Lung (tissue), 12 donors: ENCODE measurements around the gene HMGB1. TPM values are rescaled to one million over a fixed set of nuclear protein-coding genes. Genes with fewer than 3 reads are reported as not detected.
"Not testable (repeated sequence)": the region's sequence is repeated elsewhere in the genome, so short reads cannot be mapped to it uniquely, and the experiment has no call there.

Source experiments
- ATAC-seq: fragments of 200-7000 bp; cut with Tn5 transposase; one replicate; pipeline ENCODE4 v1.9.1; 2020; ENCODE audit warnings: moderate number of reproducible peaks; ENCODE audit not compliant: insufficient read depth, low FRiP score
- DNase-seq, 3 donors: peaks; one replicate each; pipeline ENCODE4 v3.0.0-alpha.2; 2013 to 2017
- H3K27ac ChIP-seq, 2 donors: one replicate each; pipeline ENCODE4 v1.5.1; 2013; ENCODE audit warnings: mild to moderate bottlenecking in 2 of 2, moderate library complexity in 2 of 2, control low read depth in 1 of 2, inconsistent platforms in 1 of 2, low read depth in 1 of 2, low read length in 1 of 2
- H3K27me3 ChIP-seq, 3 donors: one replicate each; pipeline ENCODE4 v1.5.1; 2013; ENCODE audit warnings: low read length in 2 of 3; ENCODE audit not compliant: control insufficient read depth in 3 of 3, insufficient read depth in 3 of 3
- H3K36me3 ChIP-seq, 4 donors: one replicate each; pipeline ENCODE4 v1.5.1; 2013; ENCODE audit warnings: low read length in 4 of 4, mild to moderate bottlenecking in 1 of 4, moderate library complexity in 1 of 4; ENCODE audit not compliant: control insufficient read depth in 4 of 4, insufficient read depth in 4 of 4
- H3K4me1 ChIP-seq, 5 donors: one replicate each; pipeline ENCODE4 v1.5.1; 2013; ENCODE audit warnings: low read length in 5 of 5, mild to moderate bottlenecking in 2 of 5, moderate library complexity in 1 of 5; ENCODE audit not compliant: control insufficient read depth in 5 of 5, insufficient read depth in 5 of 5
- H3K4me3 ChIP-seq: one replicate; pipeline ENCODE4 v1.5.1; 2013; ENCODE audit warnings: mild to moderate bottlenecking, control low read depth, moderate library complexity
- H3K9ac ChIP-seq, 2 donors: one replicate each; pipeline ENCODE4 v1.5.1; 2013; ENCODE audit warnings: low read length in 2 of 2, control low read depth in 1 of 2; ENCODE audit not compliant: insufficient read depth in 1 of 2
- H3K9me3 ChIP-seq, 4 donors: one replicate each; pipeline ENCODE4 v1.5.1; 2013; ENCODE audit warnings: low read length in 3 of 4, mild to moderate bottlenecking in 1 of 4, moderate library complexity in 1 of 4; ENCODE audit not compliant: control insufficient read depth in 4 of 4, insufficient read depth in 3 of 4
- CTCF ChIP-seq: IDR thresholded peaks from 2 replicates; pipeline ENCODE4 v1.5.1; 2012; ENCODE audit warnings: mild to moderate bottlenecking; ENCODE audit errors: control extremely low read depth, extremely low read depth
- WGBS, 2 donors: extraction: QIAGEN DNeasy Blood & Tissue Kit; methylation state at CpG; one replicate each; pipeline ENCODE4 v1.1.7; 2013; 5-methylcytosine and 5-hydroxymethylcytosine counted together
- polyA plus RNA-seq, 2 donors: library from polyadenylated mRNA; stranded (reverse); fragments of 200-250 nt; gene quantifications; one replicate each; pipeline ENCODE4 v1.2.1, GENCODE V29; 2013
- total RNA-seq, 2 donors: library from RNA; depleted of rRNA in 1 of 2; stranded (reverse); fragments of >200 nt in 1 of 2; gene quantifications; one replicate each; pipeline ENCODE4 v1.2.1, GENCODE V29; 2014 to 2021
- donor health status: control.
- donor health status: control.
- donor health status: Bipolar disorder and iron deficiency.
- donor health status: healthy.
- donor health status: DM: yes; HTN: yes; CAD: no.

HMGB1 gene
- total and polyA plus RNA-seq, 4 donors = 210 to 374 (median 325) TPM

- 1% methylated on average over 32 of the region's 32 CpGs for WGBS, 2 donors
- Histone ChIP-seq H3K27ac (peak overlapping the region; percentile 93 to 100), H3K9me3 (no peaks in the 10 kb centered on the region)
Measured at GRCh38 chr13:30463787-30464495, 1.8 kb downstream of the HMGB1 start.

GRCh38 chr13:30461279-30462066 lies 4.3 kb downstream of the HMGB1 start:
- peak; percentile 29 for TF ChIP-seq CTCF
- Histone ChIP-seq H3K4me1 (peaks cover 0 to 27% (median 0%) of the 10 kb centered on the region in 5 donors), H3K36me3 (peaks cover 0 to 24% (median 10%) of the 10 kb centered on the region in 4 donors)
- WGBS, 2 donors = 77 to 89% methylated on average over 3 of the region's 3 CpGs
- DNase-seq = peak in 2 of 3 donors; percentile 59 to 66
- H3K9me3 ChIP-seq, H3K4me3 ChIP-seq, H3K9ac ChIP-seq, H3K27ac ChIP-seq, ATAC-seq, H3K27me3 ChIP-seq: not testable (repeated sequence)

More at GRCh38 chr13:30463787-30464495, 1.8 kb downstream of the HMGB1 start:
- DNase-seq (peak; percentile 17 to 81 (median 79)), ATAC-seq (peak; percentile 6)
- H3K4me3 ChIP-seq = peak overlapping the region; percentile 46
- H3K27me3 ChIP-seq = no peaks in the 10 kb centered on the region
- H3K9ac ChIP-seq = peak overlapping the region; percentile 93 to 98
- H3K36me3 ChIP-seq = peaks cover 0 to 20% (median 8%) of the 10 kb centered on the region in 4 donors
- H3K4me1 ChIP-seq = peaks cover 0 to 32% (median 0%) of the 10 kb centered on the region in 5 donors
- no peak for TF ChIP-seq CTCF

- no peak for TF ChIP-seq CTCF
Measured at GRCh38 chr13:30457306-30457891, 8.3 kb downstream of the HMGB1 start.

More at GRCh38 chr13:30457306-30457891, 8.3 kb downstream of the HMGB1 start:
- Histone ChIP-seq H3K4me1 (peaks cover 0 to 10% (median 0%) of the 10 kb centered on the region in 5 donors), H3K27me3 (no peaks in the 10 kb centered on the region), H3K9ac (no peak overlapping the region), H3K9me3 (no peaks in the 10 kb centered on the region), H3K4me3 (no peak overlapping the region), H3K27ac (no peak overlapping the region), H3K36me3 (peaks cover 0 to 17% (median 9%) of the 10 kb centered on the region in 4 donors)
- no peak for ATAC-seq
- 64 to 95% methylated on average over 3 of the region's 3 CpGs for WGBS, 2 donors
- no peak for DNase-seq
